Head of caudate nucleus (tissue), 42 donors: ENCODE measurements around the gene MYCBP2.
"Not testable (repeated sequence)": the region's sequence is repeated elsewhere in the genome, so short reads cannot be mapped to it uniquely, and the experiment has no call there.

Experiments
- DNase-seq, 42 donors: peaks; one replicate each; pipeline versions ENCODE4 v3.0.0 to v3.0.0-alpha.2; 2020 to 2021; ENCODE audit warnings: mixed read lengths in 7 of 42
- intact Hi-C: fragments of 100-400 bp; cut with DNase I; formaldehyde crosslinking; loops from one replicate; pipeline ENCODE4 v1.15.0; 2022

The MYCBP2 gene

DNA sequence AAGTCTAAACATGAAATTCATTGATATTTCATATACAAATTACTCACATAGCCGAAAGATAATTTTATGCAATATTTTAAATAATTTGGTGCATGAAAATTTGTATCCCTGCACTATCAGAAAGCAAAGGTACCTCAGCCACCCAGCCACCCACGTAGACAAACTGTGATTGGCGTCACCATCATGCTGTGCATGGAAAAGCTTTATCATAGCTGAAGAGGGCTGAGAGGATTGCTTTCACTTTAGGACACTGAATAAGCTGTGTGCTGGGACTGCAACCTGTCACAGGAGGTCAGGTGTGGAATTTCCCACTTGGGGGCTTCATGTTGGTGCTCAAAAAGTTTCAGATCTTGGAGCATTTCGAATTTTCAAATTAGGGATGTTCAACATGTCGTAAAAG is 96.3 kb downstream of the MYCBP2 start:
- intact Hi-C loops, result no loop called here
- no peak for DNase-seq

- intact Hi-C loops, result no loop called here
- no peak for DNase-seq
These were observed 100.9 kb downstream of the MYCBP2 start for GRCh38 chr13:77225946-77226345.

- no peak for DNase-seq
- intact Hi-C loops, result no loop called here
These were observed 104.0 kb downstream of the MYCBP2 start for GRCh38 chr13:77222909-77223308.

- intact Hi-C loops, result no loop called here
- no peak for DNase-seq
These were observed 104.7 kb downstream of the MYCBP2 start for GRCh38 chr13:77222000-77222690.

- DNase-seq, result no peak
- intact Hi-C loops, result no loop called here
These were observed 107.5 kb downstream of the MYCBP2 start for GRCh38 chr13:77219401-77219800.

GRCh38 chr13:77218274-77218673 is 108.6 kb downstream of the MYCBP2 start:
- intact Hi-C loops, result no loop called here
- DNase-seq, result no peak

DNA sequence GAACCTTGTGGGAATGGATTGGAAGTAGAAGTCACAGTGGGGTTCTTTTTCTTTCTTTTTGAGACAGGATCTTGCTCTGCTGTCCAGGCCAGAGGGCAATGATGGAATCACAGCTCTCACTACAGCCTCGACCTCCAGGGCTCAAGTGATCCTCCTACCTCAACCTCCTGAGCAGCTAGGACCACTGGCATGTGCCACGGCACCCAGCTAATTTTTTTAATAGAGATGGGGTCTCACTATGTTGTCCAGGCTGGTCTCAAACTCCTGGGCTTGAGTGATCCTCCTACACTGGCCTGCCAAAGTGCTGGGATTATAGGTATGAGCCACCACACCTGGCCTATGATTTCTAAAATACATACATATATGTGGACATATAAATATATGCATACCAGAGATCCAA is 111.4 kb downstream of the MYCBP2 start:
- no peak for DNase-seq
- intact Hi-C loops, result no loop called here

GRCh38 chr13:77213644-77214043 is 113.2 kb downstream of the MYCBP2 start:
- intact Hi-C loops, result no loop called here
- peak in 1 of 42 donors; percentile 5 for DNase-seq

GRCh38 chr13:77207943-77208342 is 119.0 kb downstream of the MYCBP2 start:
- intact Hi-C loops, result no loop called here
- no peak for DNase-seq

GRCh38 chr13:77198995-77199394 is 127.9 kb downstream of the MYCBP2 start:
- intact Hi-C loops, DNase-seq: not testable (repeated sequence)

- intact Hi-C loops, result no loop called here
- no peak for DNase-seq
These were observed 130.8 kb downstream of the MYCBP2 start for GRCh38 chr13:77196052-77196618.

DNA sequence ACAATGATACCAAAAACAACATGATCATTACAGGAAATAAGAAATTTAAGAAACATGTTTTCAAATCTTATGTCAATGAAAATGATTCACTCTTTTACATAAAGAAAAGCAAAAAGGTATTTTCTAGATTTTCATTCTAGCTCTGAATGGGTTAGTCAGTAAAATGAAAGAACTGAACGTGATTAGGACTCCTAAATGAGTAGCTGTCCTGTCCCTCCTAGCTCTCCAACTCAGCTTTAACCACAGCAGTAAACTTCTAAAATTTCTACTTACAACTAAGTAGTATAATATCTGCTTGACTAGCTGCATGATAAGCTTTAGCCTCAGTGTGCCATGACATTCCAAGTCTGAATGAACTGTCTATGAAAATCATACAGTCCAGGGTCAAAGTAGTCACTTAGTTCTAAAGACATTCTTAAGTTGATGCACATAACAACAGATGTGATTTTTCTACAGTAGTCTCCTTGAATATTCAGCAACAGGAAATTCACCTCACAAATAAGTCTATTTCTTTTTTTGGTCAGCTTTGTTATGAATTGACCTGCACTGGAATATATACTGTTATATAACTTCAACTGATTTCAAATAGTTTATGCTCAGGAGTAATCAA is 136.4 kb downstream of the MYCBP2 start:
- DNase-seq, result no peak
- intact Hi-C loops, result no loop called here

GRCh38 chr13:77185721-77186120 is 141.2 kb downstream of the MYCBP2 start:
- no peak for DNase-seq
- intact Hi-C loops, result no loop called here

GRCh38 chr13:77184455-77184854 is 142.4 kb downstream of the MYCBP2 start:
- DNase-seq, result no peak
- intact Hi-C loops, result no loop called here

DNA sequence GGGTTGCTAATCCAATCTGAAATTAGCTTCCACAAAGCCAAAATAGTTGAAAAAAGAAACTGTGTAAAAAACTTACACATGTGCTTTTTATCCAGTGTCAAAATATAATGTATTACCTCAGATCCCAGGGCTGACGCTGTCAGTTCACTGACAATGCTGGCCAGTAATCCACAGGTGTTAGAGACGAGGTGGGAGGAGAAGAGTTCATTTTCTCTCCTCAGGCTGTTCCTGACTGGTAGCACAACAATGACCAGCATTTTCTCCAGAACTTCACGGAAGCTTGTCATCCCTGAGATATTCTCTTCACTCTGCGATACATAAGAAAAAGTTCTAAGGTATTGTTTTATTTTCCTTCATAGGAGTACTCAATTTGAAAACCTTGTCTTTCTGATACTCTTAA is 146.9 kb downstream of the MYCBP2 start:
- intact Hi-C loops, result no loop called here

GRCh38 chr13:77177646-77178045 is 149.2 kb downstream of the MYCBP2 start:
- intact Hi-C loops, result no loop called here

More for the DNA sequence above, 146.9 kb downstream of the MYCBP2 start:
- DNase-seq, result no peak

DNA sequence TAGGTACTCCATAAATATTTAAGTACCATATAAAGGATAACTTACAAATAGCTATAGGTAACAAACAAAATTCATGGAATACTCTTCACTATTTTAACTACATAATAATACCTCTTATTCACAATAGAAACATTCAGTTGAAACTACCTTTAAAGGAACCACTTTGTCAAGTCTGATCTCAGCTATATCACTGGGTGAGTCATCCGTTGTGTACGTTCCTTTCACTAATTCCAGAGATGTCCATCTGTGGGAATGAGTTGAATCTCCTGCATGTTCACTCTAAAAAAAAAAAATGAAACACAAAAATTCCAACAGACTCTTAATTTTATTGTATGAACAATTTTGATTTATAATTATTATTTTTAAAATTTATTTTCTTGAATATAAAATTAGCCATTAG is 150.5 kb downstream of the MYCBP2 start:
- no peak for DNase-seq
- intact Hi-C loops, result no loop called here

More at GRCh38 chr13:77177646-77178045, 149.2 kb downstream of the MYCBP2 start:
- no peak for DNase-seq

- intact Hi-C loops, result no loop called here
- no peak for DNase-seq
These were observed 154.2 kb downstream of the MYCBP2 start for GRCh38 chr13:77172650-77173049.

GRCh38 chr13:77171451-77171850 is 155.4 kb downstream of the MYCBP2 start:
- no peak for DNase-seq
- intact Hi-C loops, result no loop called here

- DNase-seq, result no peak
- intact Hi-C loops, result no loop called here
These were observed 158.7 kb downstream of the MYCBP2 start for GRCh38 chr13:77168237-77168636.

DNA sequence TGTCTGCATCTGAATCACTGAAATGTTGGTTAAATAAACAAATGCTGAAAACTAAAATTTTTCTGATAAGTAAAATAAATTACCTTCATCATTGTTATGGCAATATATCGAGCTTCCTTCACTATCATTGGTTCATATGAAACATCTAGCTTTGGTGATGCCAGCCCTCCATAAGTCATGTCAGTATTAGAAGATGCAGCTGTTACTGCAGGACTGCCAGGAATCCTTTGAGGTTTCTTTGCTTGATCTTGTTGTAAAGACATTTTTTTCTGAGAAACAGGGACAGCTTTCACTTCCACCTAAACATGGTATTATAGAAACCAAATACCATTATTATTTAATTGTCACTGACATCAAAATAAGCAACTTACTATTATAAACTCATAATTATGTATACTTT is 176.2 kb downstream of the MYCBP2 start:
- no peak for DNase-seq
- intact Hi-C loops, result no loop called here
